GM19467 (cell line): ENCODE measurements around the gene KCNJ16.
A peak's percentile ranks its signal among the peaks of the same experiment; 100 is the strongest.

ENCODE experiments used
- ATAC-seq: cut with Tn5 transposase; IDR thresholded peaks from one replicate; pipeline ENCODE4 v1.9.1; 2021; ENCODE audit warnings: mild to moderate bottlenecking, moderate library complexity; ENCODE audit not compliant: unreplicated experiment

The KCNJ16 gene

GRCh38 chr17:70123193-70123592, 48.2 kb downstream of the KCNJ16 start:
- ATAC-seq = no peak

GRCh38 chr17:70124723-70125122, 49.7 kb downstream of the KCNJ16 start:
- no peak for ATAC-seq

GRCh38 chr17:70127221-70127873, 52.3 kb downstream of the KCNJ16 start:
- no peak for ATAC-seq

- ATAC-seq = no peak
Measured at GRCh38 chr17:70128727-70129238, 53.8 kb downstream of the KCNJ16 start.

GRCh38 chr17:70130289-70130688, 55.3 kb downstream of the KCNJ16 start:
- no peak for ATAC-seq

GRCh38 chr17:70132505-70132904, 57.5 kb downstream of the KCNJ16 start:
- ATAC-seq = no peak

- no peak for ATAC-seq
Measured at GRCh38 chr17:70134042-70134441, 59.0 kb downstream of the KCNJ16 start.

- no peak for ATAC-seq
Measured at GRCh38 chr17:70134777-70135176, 59.8 kb downstream of the KCNJ16 start.

GRCh38 chr17:70136131-70136530, 61.1 kb downstream of the KCNJ16 start:
- no peak for ATAC-seq

GRCh38 chr17:70137451-70138230, 62.6 kb downstream of the KCNJ16 start:
- ATAC-seq = peak; percentile 99

- ATAC-seq = no peak
Measured at GRCh38 chr17:70138291-70138865, 63.4 kb downstream of the KCNJ16 start.

- ATAC-seq = no peak
Measured at GRCh38 chr17:70139449-70139993, 64.5 kb downstream of the KCNJ16 start.

- no peak for ATAC-seq
Measured at GRCh38 chr17:70144260-70144846, 69.3 kb downstream of the KCNJ16 start.

GRCh38 chr17:70153210-70153609, 78.2 kb downstream of the KCNJ16 start:
- ATAC-seq = no peak

- ATAC-seq = no peak
Measured at GRCh38 chr17:70157151-70157550, 82.1 kb downstream of the KCNJ16 start.

GRCh38 chr17:70158180-70158579, 83.2 kb downstream of the KCNJ16 start:
- ATAC-seq = no peak

GRCh38 chr17:70158591-70158990, 83.6 kb downstream of the KCNJ16 start:
- ATAC-seq = no peak

GRCh38 chr17:70159980-70160379, 85.0 kb downstream of the KCNJ16 start:
- ATAC-seq = no peak

- ATAC-seq = no peak
Measured at GRCh38 chr17:70161519-70161918, 86.5 kb downstream of the KCNJ16 start.

GRCh38 chr17:70165383-70165782, 90.4 kb downstream of the KCNJ16 start:
- ATAC-seq = no peak

- ATAC-seq = no peak
Measured at GRCh38 chr17:70166615-70167014, 91.6 kb downstream of the KCNJ16 start.
